Sigmoid colon (tissue), 7 donors: ENCODE measurements around the gene GABRR1. TPM values are rescaled to one million over a fixed set of nuclear protein-coding genes. Genes with fewer than 3 reads are reported as not detected.

Experiments used
- DNase-seq: peaks from one replicate; pipeline ENCODE4 v3.0.0-alpha.2; 2019
- H3K27ac ChIP-seq, 4 donors: fragments of 200-600 bp; sonication (generic); one replicate each; pipeline ENCODE4 v1.5.1; 2016 to 2019; ENCODE audit warnings: mild to moderate bottlenecking in 1 of 4
- H3K27me3 ChIP-seq, 3 donors: fragments of 200-600 bp; sonication (generic); one replicate each; pipeline ENCODE4 v1.5.1; 2019; ENCODE audit warnings: mild to moderate bottlenecking in 1 of 3
- H3K36me3 ChIP-seq, 4 donors: fragments of 200-600 bp; sonication (generic); one replicate each; pipeline ENCODE4 v1.5.1; 2016 to 2019
- H3K4me1 ChIP-seq, 4 donors: fragments of 200-600 bp; sonication (generic); one replicate each; pipeline ENCODE4 v1.5.1; 2017 to 2019
- H3K4me3 ChIP-seq, 4 donors: fragments of 200-600 bp; sonication (generic); one replicate each; pipeline ENCODE4 v1.5.1; 2017 to 2019; ENCODE audit warnings: mild to moderate bottlenecking in 2 of 4, moderate library complexity in 1 of 4
- H3K9me3 ChIP-seq, 4 donors: fragments of 200-600 bp in 3 of 4; sonication (generic) in 3 of 4; one replicate each; pipeline versions ENCODE4 v1.5.1 to v1.6.1; 2013 to 2019
- CTCF ChIP-seq, 4 experiments: fragments of 450-650 bp in 3 of 4; fragments of 200-600 bp in 1 of 4; IDR thresholded peaks; one replicate each; pipeline ENCODE4 v1.5.1; 2016 to 2019; ENCODE audit warnings: antibody characterized with exemption in 4 of 4, mild to moderate bottlenecking in 3 of 4, moderate library complexity in 2 of 4
- EP300 ChIP-seq, 4 donors: sonication (generic); formaldehyde crosslinking; IDR thresholded peaks; one replicate each; pipeline ENCODE4 v1.6.1; 2017; ENCODE audit warnings: antibody characterized with exemption in 4 of 4
- POLR2A ChIP-seq, 2 donors: fragments of 450-650 bp; IDR thresholded peaks; one replicate each; pipeline ENCODE4 v1.6.1; 2016; ENCODE audit warnings: antibody characterized with exemption in 2 of 2, mild to moderate bottlenecking in 2 of 2, moderate library complexity in 2 of 2
- POLR2AphosphoS5 ChIP-seq, 4 donors: sonication (generic); formaldehyde crosslinking; IDR thresholded peaks; one replicate each; pipeline ENCODE4 v1.6.1; 2017; ENCODE audit warnings: antibody characterized with exemption in 4 of 4
- WGBS, 2 donors: extraction: QIAGEN DNeasy Blood & Tissue Kit; methylation state at CpG; one replicate each; pipeline ENCODE4 v1.1.7; 2013; 5-methylcytosine and 5-hydroxymethylcytosine counted together
- intact Hi-C: fragments of 100-400 bp; cut with DNase I; formaldehyde crosslinking; loops from one replicate; pipeline ENCODE4 v1.15.1; 2023
- polyA plus RNA-seq, 3 donors: library from polyadenylated mRNA; stranded (reverse); fragments of 200-250 nt; gene quantifications; one replicate each; pipeline ENCODE4 v1.2.3, GENCODE V29; 2013
- total RNA-seq, 4 donors: library from RNA; depleted of rRNA; stranded (reverse); fragments of >200 nt; gene quantifications; one replicate each; pipeline ENCODE4 v1.1.0, GENCODE V29; 2016
- donor health status: healthy with polysubstance abuse.
- donor health status: Bipolar disorder and iron deficiency.
- donor health status: healthy.

The GABRR1 gene
- total and polyA plus RNA-seq, 7 donors: 0.04 TPM; not detected in 6

- Histone ChIP-seq H3K27ac (peak overlapping the region; percentile 7 to 95 (median 93)), H3K9me3 (no peaks in the 10 kb centered on the region), H3K4me3 (no peak overlapping the region), H3K27me3 (no peaks in the 10 kb centered on the region), H3K36me3 (no peaks in the 10 kb centered on the region), H3K4me1 (peaks cover 0 to 53% (median 45%) of the 10 kb centered on the region in 4 donors)
- WGBS, 2 donors: 68 to 75% methylated on average over 2 of the region's 2 CpGs
- no peak for DNase-seq
- TF ChIP-seq POLR2A (IDR thresholded peaks at IDR 0.05): no peak
- no peak for TF ChIP-seq CTCF (IDR thresholded peaks at IDR 0.05)
- no peak for TF ChIP-seq POLR2AphosphoS5 (IDR thresholded peaks at IDR 0.05)
- no peak for TF ChIP-seq EP300 (IDR thresholded peaks at IDR 0.05)
- intact Hi-C loops: no loop called here
Measured at GRCh38 chr6:89144354-89144906, 72.7 kb downstream of the GABRR1 start.

- Histone ChIP-seq H3K27me3 (no peaks in the 10 kb centered on the region), H3K36me3 (no peaks in the 10 kb centered on the region), H3K9me3 (no peaks in the 10 kb centered on the region), H3K27ac (peak overlapping the region in 3 of 4 donors; percentile 38 to 75 (median 70)), H3K4me1 (peaks cover 0 to 31% (median 27%) of the 10 kb centered on the region in 4 donors), H3K4me3 (no peak overlapping the region)
- TF ChIP-seq POLR2AphosphoS5 (IDR thresholded peaks at IDR 0.05): peak; percentile 73 to 88 (median 83)
- TF ChIP-seq EP300 (IDR thresholded peaks at IDR 0.05): peak in 3 of 4 donors; percentile 80 to 96 (median 88)
- no peak for TF ChIP-seq POLR2A (IDR thresholded peaks at IDR 0.05)
- TF ChIP-seq CTCF (IDR thresholded peaks at IDR 0.05): no peak
- intact Hi-C loops: no loop called here
- DNase-seq: no peak
- 42 to 70% methylated on average over 7 of the region's 7 CpGs for WGBS, 2 donors
Measured at GRCh38 chr6:89140347-89141156, 76.6 kb downstream of the GABRR1 start.

- intact Hi-C loops: loop anchor here (5.0 kb wide), 1 partner anchor 33 kb away; no protein-coding TSS in a partner anchor
- no peak for DNase-seq
- H3K27me3 ChIP-seq: no peaks in the 10 kb centered on the region
- 14 to 67% methylated on average over 5 of the region's 5 CpGs for WGBS, 2 donors
- H3K4me1 ChIP-seq: peaks cover 0 to 24% (median 22%) of the 10 kb centered on the region in 4 donors
- TF ChIP-seq POLR2AphosphoS5 (IDR thresholded peaks at IDR 0.05) (no peak), EP300 (IDR thresholded peaks at IDR 0.05) (no peak), CTCF (IDR thresholded peaks at IDR 0.05) (no peak), POLR2A (IDR thresholded peaks at IDR 0.05) (no peak)
- no peaks in the 10 kb centered on the region for H3K9me3 ChIP-seq
- H3K36me3 ChIP-seq: no peaks in the 10 kb centered on the region
- no peak overlapping the region for H3K4me3 ChIP-seq
- peak overlapping the region in 3 of 4 donors; percentile 38 to 75 (median 70) for H3K27ac ChIP-seq
Measured at GRCh38 chr6:89139509-89140346, 77.4 kb downstream of the GABRR1 start.

- no peak overlapping the region for H3K4me3 ChIP-seq
- H3K36me3 ChIP-seq: no peaks in the 10 kb centered on the region
- peaks cover 0 to 21% (median 17%) of the 10 kb centered on the region in 4 donors for H3K4me1 ChIP-seq
- no peak for DNase-seq
- intact Hi-C loops: loop anchor here (5.0 kb wide), 1 partner anchor 34 kb away; no protein-coding TSS in a partner anchor
- no peak overlapping the region for H3K27ac ChIP-seq
- no peaks in the 10 kb centered on the region for H3K27me3 ChIP-seq
- TF ChIP-seq POLR2AphosphoS5 (IDR thresholded peaks at IDR 0.05): no peak
- TF ChIP-seq EP300 (IDR thresholded peaks at IDR 0.05): no peak
- TF ChIP-seq POLR2A (IDR thresholded peaks at IDR 0.05): no peak
- TF ChIP-seq CTCF (IDR thresholded peaks at IDR 0.05): no peak
- 87 to 88% methylated on average over 2 of the region's 2 CpGs for WGBS, 2 donors
- no peaks in the 10 kb centered on the region for H3K9me3 ChIP-seq
Measured at GRCh38 chr6:89138173-89138572, 79.0 kb downstream of the GABRR1 start.
